Neuronal stem cell (in vitro differentiated cells): ENCODE results near the gene TXNDC17.

ENCODE experiments used
- DNase-seq: peaks from one replicate; pipeline ENCODE4 v3.0.0-alpha.2; 2013; ENCODE audit warnings: low spot score
- H2AFZ ChIP-seq: one replicate; pipeline ENCODE4 v1.6.1; 2013; ENCODE audit warnings: mild to moderate bottlenecking, low read length, inconsistent platforms
- H2AK5ac ChIP-seq: 2 replicates; pipeline ENCODE4 v1.6.1; 2013; ENCODE audit warnings: low read depth, mild to moderate bottlenecking, inconsistent platforms, low read length, moderate library complexity, mixed read lengths
- H2BK120ac ChIP-seq: 2 replicates; pipeline ENCODE4 v1.6.1; 2013; ENCODE audit warnings: low read depth, mild to moderate bottlenecking, inconsistent platforms, low read length, moderate library complexity, mixed read lengths
- H2BK12ac ChIP-seq: one replicate; pipeline ENCODE4 v1.6.1; 2013; ENCODE audit warnings: low read length, inconsistent platforms
- H2BK15ac ChIP-seq: 2 replicates; pipeline ENCODE4 v1.6.1; 2013; ENCODE audit warnings: mild to moderate bottlenecking, low read length, inconsistent platforms, mixed read lengths
- H2BK5ac ChIP-seq: one replicate; pipeline ENCODE4 v1.6.1; 2013; ENCODE audit warnings: inconsistent platforms, mild to moderate bottlenecking, low read length, moderate library complexity
- H3K14ac ChIP-seq: one replicate; pipeline ENCODE4 v1.6.1; 2013; ENCODE audit warnings: low read length, inconsistent platforms
- H3K18ac ChIP-seq: 2 replicates; pipeline ENCODE4 v1.6.1; 2013; ENCODE audit warnings: low read length, inconsistent platforms
- H3K23ac ChIP-seq: 2 replicates; pipeline ENCODE4 v1.6.1; 2013; ENCODE audit warnings: low read depth, mild to moderate bottlenecking, mixed read lengths, low read length, inconsistent platforms; ENCODE audit not compliant: poor library complexity
- H3K27ac ChIP-seq: replicated peaks from 3 replicates; pipeline ENCODE4 v1.5.1; 2013; ENCODE audit warnings: low read length, inconsistent platforms
- H3K27me3 ChIP-seq, 3 experiments: 2 replicates each; pipeline ENCODE4 v1.6.1; 2013; ENCODE audit warnings: low read length in 3 of 3, mild to moderate bottlenecking in 2 of 3, inconsistent platforms in 1 of 3, low read depth in 1 of 3, mixed read lengths in 1 of 3, moderate library complexity in 1 of 3; ENCODE audit not compliant: control insufficient read depth in 3 of 3, insufficient read depth in 3 of 3
- H3K36me3 ChIP-seq, 2 donors: replicated peaks in 1 of 2; 2 replicates each; pipeline ENCODE4 v1.6.1; 2013; ENCODE audit warnings: low read length in 2 of 2; ENCODE audit not compliant: control insufficient read depth in 2 of 2, insufficient read depth in 2 of 2
- H3K4ac ChIP-seq: 2 replicates; pipeline ENCODE4 v1.6.1; 2013; ENCODE audit warnings: inconsistent platforms, mild to moderate bottlenecking, low read length, moderate library complexity
- H3K4me1 ChIP-seq, 2 donors: 1 replicate in 1 of 2; 2 replicates in 1 of 2; pipeline ENCODE4 v1.6.1; 2013; ENCODE audit warnings: low read length in 2 of 2, low read depth in 1 of 2; ENCODE audit not compliant: control insufficient read depth in 2 of 2, insufficient read depth in 1 of 2
- H3K4me2 ChIP-seq: one replicate; pipeline ENCODE4 v1.6.1; 2013; ENCODE audit warnings: mild to moderate bottlenecking, low read length, inconsistent platforms; ENCODE audit not compliant: insufficient read depth, poor library complexity, severe bottlenecking
- H3K4me3 ChIP-seq, 2 donors: 2 replicates each; pipeline ENCODE4 v1.5.1; 2013; ENCODE audit warnings: low read length in 2 of 2, mild to moderate bottlenecking in 2 of 2, inconsistent platforms in 1 of 2, moderate library complexity in 1 of 2
- H3K79me1 ChIP-seq: one replicate; pipeline ENCODE4 v1.6.1; 2013; ENCODE audit warnings: low read depth, mild to moderate bottlenecking, inconsistent platforms, low read length, moderate library complexity
- H3K9ac ChIP-seq: one replicate; pipeline ENCODE4 v1.6.1; 2013; ENCODE audit warnings: mild to moderate bottlenecking, low read depth, low read length, inconsistent platforms; ENCODE audit not compliant: poor library complexity
- H3K9me3 ChIP-seq, 2 donors: replicated peaks in 1 of 2; 2 replicates each; pipeline versions ENCODE3 to v1.6.1; 2013; ENCODE audit warnings: low read length in 2 of 2, mild to moderate bottlenecking in 2 of 2, inconsistent platforms in 1 of 2, low read depth in 1 of 2, mixed read lengths in 1 of 2, moderate library complexity in 1 of 2; ENCODE audit not compliant: control insufficient read depth in 2 of 2, insufficient read depth in 1 of 2
- H4K8ac ChIP-seq: one replicate; pipeline ENCODE4 v1.6.1; 2013; ENCODE audit warnings: low read depth, mild to moderate bottlenecking, inconsistent platforms, low read length, moderate library complexity
- H4K91ac ChIP-seq: one replicate; pipeline ENCODE4 v1.6.1; 2013; ENCODE audit warnings: low read length, low read depth, mild to moderate bottlenecking, inconsistent platforms; ENCODE audit not compliant: poor library complexity
- WGBS, 2 donors: extraction: QIAGEN DNeasy Blood & Tissue Kit; methylation state at CpG; one replicate each; pipeline ENCODE4 v1.1.7; 2013; ENCODE audit warnings: missing lambda C conversion rate in 2 of 2, mixed read lengths in 1 of 2; ENCODE audit not compliant: insufficient read length in 2 of 2, insufficient replicate concordance in 1 of 2; ENCODE audit errors: extremely low coverage in 2 of 2; 5-methylcytosine and 5-hydroxymethylcytosine counted together

The TXNDC17 gene

GRCh38 chr17:6633263-6633662, 7.6 kb upstream of the TXNDC17 start:
- Histone ChIP-seq H2BK5ac (no peak overlapping the region), H3K4me1 (no peaks in the 10 kb centered on the region), H3K4me2 (no peak overlapping the region), H2AFZ (no peak overlapping the region), H3K14ac (no peak overlapping the region), H3K9ac (no peak overlapping the region), H2BK15ac (no peak overlapping the region), H3K36me3 (peaks cover 11 to 93% of the 10 kb centered on the region in 2 donors), H3K4ac (no peak overlapping the region), H3K4me3 (no peak overlapping the region), H3K9me3 (peaks cover 0 to 4% of the 10 kb centered on the region in 2 donors), H4K91ac (no peak overlapping the region), H2AK5ac (no peak overlapping the region), H3K79me1 (peaks cover 14% of the 10 kb centered on the region), H3K27ac (no peak overlapping the region), H2BK12ac (no peak overlapping the region), H4K8ac (no peak overlapping the region), H3K18ac (no peak overlapping the region), H3K27me3 (no peaks in the 10 kb centered on the region), H2BK120ac (no peak overlapping the region), H3K23ac (no peak overlapping the region)
- no CpG with 5 or more reads among the region's 3 CpGs for WGBS, 2 donors
- DNase-seq = no peak

- H4K91ac ChIP-seq = peak overlapping the region; percentile 53
- H3K9me3 ChIP-seq = peaks cover 0 to 4% of the 10 kb centered on the region in 2 donors
- no peak overlapping the region for H2BK120ac ChIP-seq
- no peak overlapping the region for H3K4ac ChIP-seq
- peaks cover 8 to 65% of the 10 kb centered on the region in 2 donors for H3K36me3 ChIP-seq
- no peak overlapping the region for H2AK5ac ChIP-seq
- H3K23ac ChIP-seq = no peak overlapping the region
- no peak overlapping the region for H3K9ac ChIP-seq
- no peak overlapping the region for H2BK5ac ChIP-seq
- H2BK15ac ChIP-seq = no peak overlapping the region
- H2AFZ ChIP-seq = no peak overlapping the region
- H3K27me3 ChIP-seq = no peaks in the 10 kb centered on the region
- no peak overlapping the region for H3K18ac ChIP-seq
- H3K4me3 ChIP-seq = no peak overlapping the region
- no peak overlapping the region for H3K14ac ChIP-seq
- no peak overlapping the region for H4K8ac ChIP-seq
- WGBS, 2 donors = no CpG with 5 or more reads among the region's 2 CpGs
- no peak overlapping the region for H3K4me2 ChIP-seq
- peaks cover 33% of the 10 kb centered on the region for H3K79me1 ChIP-seq
- no peak for DNase-seq
- no peak overlapping the region for H2BK12ac ChIP-seq
- H3K4me1 ChIP-seq = peaks cover 7% of the 10 kb centered on the region in 2 donors
- no peak overlapping the region for H3K27ac ChIP-seq
Measured at GRCh38 chr17:6636105-6636504, 4.8 kb upstream of the TXNDC17 start.

- peaks cover 0 to 4% of the 10 kb centered on the region in 2 donors for H3K9me3 ChIP-seq
- H3K4ac ChIP-seq = no peak overlapping the region
- no peak overlapping the region for H3K23ac ChIP-seq
- H3K9ac ChIP-seq = no peak overlapping the region
- H3K36me3 ChIP-seq = peaks cover 8 to 58% of the 10 kb centered on the region in 2 donors
- no peak overlapping the region for H3K4me2 ChIP-seq
- no peak overlapping the region for H3K18ac ChIP-seq
- H3K79me1 ChIP-seq = peaks cover 33% of the 10 kb centered on the region
- H2BK120ac ChIP-seq = no peak overlapping the region
- peaks cover 9% of the 10 kb centered on the region in 2 donors for H3K4me1 ChIP-seq
- no peaks in the 10 kb centered on the region for H3K27me3 ChIP-seq
- no CpG with 5 or more reads among the region's 17 CpGs for WGBS, 2 donors
- H2AFZ ChIP-seq = no peak overlapping the region
- H2BK15ac ChIP-seq = no peak overlapping the region
- no peak overlapping the region for H3K27ac ChIP-seq
- peak overlapping the region; percentile 53 for H4K91ac ChIP-seq
- H3K14ac ChIP-seq = no peak overlapping the region
- no peak overlapping the region for H2AK5ac ChIP-seq
- H2BK12ac ChIP-seq = no peak overlapping the region
- peak overlapping the region; percentile 43 for H4K8ac ChIP-seq
- H3K4me3 ChIP-seq = no peak overlapping the region
- peak overlapping the region; percentile 82 for H2BK5ac ChIP-seq
- no peak for DNase-seq
Measured at GRCh38 chr17:6636616-6637457, 4.0 kb upstream of the TXNDC17 start.

- Histone ChIP-seq H3K9me3 (peaks cover 0 to 4% of the 10 kb centered on the region in 2 donors), H3K79me1 (peaks cover 33% of the 10 kb centered on the region)
Measured at GRCh38 chr17:6637458-6637840, 3.4 kb upstream of the TXNDC17 start.

More at GRCh38 chr17:6637458-6637840, 3.4 kb upstream of the TXNDC17 start:
- H3K4me2 ChIP-seq = no peak overlapping the region
- peaks cover 9 to 11% of the 10 kb centered on the region in 2 donors for H3K4me1 ChIP-seq
- no peak overlapping the region for H2AFZ ChIP-seq
- peak overlapping the region; percentile 58 for H2BK12ac ChIP-seq
- no peak overlapping the region for H3K27ac ChIP-seq
- no peak overlapping the region for H2BK15ac ChIP-seq
- DNase-seq = no peak
- no peak overlapping the region for H2BK120ac ChIP-seq
- no peak overlapping the region for H3K18ac ChIP-seq
- peak overlapping the region; percentile 80 for H3K23ac ChIP-seq
- H3K36me3 ChIP-seq = peaks cover 8 to 57% of the 10 kb centered on the region in 2 donors
- H3K9ac ChIP-seq = no peak overlapping the region
- no peak overlapping the region for H3K14ac ChIP-seq
- H3K4me3 ChIP-seq = no peak overlapping the region
- H3K27me3 ChIP-seq = no peaks in the 10 kb centered on the region
- no peak overlapping the region for H3K4ac ChIP-seq
- H2AK5ac ChIP-seq = no peak overlapping the region
- H2BK5ac ChIP-seq = no peak overlapping the region
- peak overlapping the region; percentile 43 for H4K8ac ChIP-seq
- WGBS, 2 donors = no CpG with 5 or more reads among the region's 6 CpGs
- no peak overlapping the region for H4K91ac ChIP-seq
